Measurements from ENCODE around the gene PRL. TPM values are rescaled to one million over a fixed set of nuclear protein-coding genes. Genes with fewer than 3 reads are reported as not detected.

Gene PRL
- total and polyA plus RNA-seq, 11 donors: not detected

DNA sequence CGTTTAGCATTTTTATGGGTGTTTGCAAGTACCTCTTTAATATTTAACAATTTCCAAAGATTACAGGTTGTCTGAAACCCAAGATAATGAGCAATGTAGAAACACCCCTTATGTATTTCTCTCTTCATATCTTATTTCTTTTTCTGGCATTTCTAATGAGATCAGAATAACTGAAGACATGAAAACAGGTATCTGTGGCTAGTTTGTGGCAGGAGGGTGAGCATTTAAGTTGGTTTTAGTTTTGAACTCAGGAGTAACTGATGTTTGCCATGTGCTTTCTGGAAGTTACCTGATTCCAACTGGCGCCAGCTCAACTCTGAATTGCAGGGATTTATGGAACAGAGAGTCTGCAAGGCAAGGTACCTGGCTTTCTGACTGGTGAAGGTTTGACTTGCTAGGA, 35.4 kb upstream of the PRL start:
- Histone ChIP-seq H3K4me1 (no peaks in the 10 kb centered on the region), H3K27me3 (no peaks in the 10 kb centered on the region), H3K4me3 (no peak overlapping the region), H3K36me3 (no peaks in the 10 kb centered on the region), H3K27ac (no peak overlapping the region), H3K9me3 (no peaks in the 10 kb centered on the region)
- DNase-seq: no peak
- WGBS, 4 donors: 95 to 98% (median 97%) methylated on average over 2 of the region's 2 CpGs
- no peak for TF ChIP-seq POLR2A (IDR thresholded peaks at IDR 0.05)
- TF ChIP-seq, protein P1, sequence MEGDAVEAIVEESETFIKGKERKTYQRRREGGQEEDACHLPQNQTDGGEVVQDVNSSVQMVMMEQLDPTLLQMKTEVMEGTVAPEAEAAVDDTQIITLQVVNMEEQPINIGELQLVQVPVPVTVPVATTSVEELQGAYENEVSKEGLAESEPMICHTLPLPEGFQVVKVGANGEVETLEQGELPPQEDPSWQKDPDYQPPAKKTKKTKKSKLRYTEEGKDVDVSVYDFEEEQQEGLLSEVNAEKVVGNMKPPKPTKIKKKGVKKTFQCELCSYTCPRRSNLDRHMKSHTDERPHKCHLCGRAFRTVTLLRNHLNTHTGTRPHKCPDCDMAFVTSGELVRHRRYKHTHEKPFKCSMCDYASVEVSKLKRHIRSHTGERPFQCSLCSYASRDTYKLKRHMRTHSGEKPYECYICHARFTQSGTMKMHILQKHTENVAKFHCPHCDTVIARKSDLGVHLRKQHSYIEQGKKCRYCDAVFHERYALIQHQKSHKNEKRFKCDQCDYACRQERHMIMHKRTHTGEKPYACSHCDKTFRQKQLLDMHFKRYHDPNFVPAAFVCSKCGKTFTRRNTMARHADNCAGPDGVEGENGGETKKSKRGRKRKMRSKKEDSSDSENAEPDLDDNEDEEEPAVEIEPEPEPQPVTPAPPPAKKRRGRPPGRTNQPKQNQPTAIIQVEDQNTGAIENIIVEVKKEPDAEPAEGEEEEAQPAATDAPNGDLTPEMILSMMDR (IDR thresholded peaks at IDR 0.05): no peak
- intact Hi-C loops (cut with DNase I): no loop called here
- no peak for ATAC-seq

DNA sequence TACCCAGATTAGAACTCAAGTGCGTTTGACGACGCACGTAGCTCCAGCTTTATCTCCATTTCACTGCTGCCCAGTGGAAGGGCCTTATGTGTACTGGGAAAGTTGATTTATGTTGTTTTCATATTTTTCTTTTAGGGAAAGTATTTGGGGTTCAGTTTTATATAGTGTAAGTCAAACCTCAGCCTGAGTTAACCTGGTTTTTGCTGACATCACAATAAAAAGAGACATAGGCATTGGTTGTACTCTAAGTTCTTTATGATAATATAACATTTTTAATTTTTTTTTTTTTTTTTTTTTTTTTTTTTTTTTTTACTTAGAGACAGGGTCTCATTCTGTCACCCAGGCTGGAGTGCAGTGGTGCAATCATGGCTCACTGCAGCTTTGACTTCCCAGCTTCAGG, 34.1 kb upstream of the PRL start:
- Histone ChIP-seq H3K4me3 (no peak overlapping the region), H3K36me3 (no peaks in the 10 kb centered on the region), H3K9me3 (no peaks in the 10 kb centered on the region), H3K4me1 (no peaks in the 10 kb centered on the region), H3K27me3 (no peaks in the 10 kb centered on the region), H3K27ac (no peak overlapping the region)
- WGBS, 4 donors: 94 to 100% (median 99%) methylated on average over 4 of the region's 4 CpGs
- intact Hi-C loops (cut with DNase I): no loop called here
- DNase-seq (no peak), ATAC-seq (no peak)
- TF ChIP-seq, protein P1 (IDR thresholded peaks at IDR 0.05): no peak
- TF ChIP-seq POLR2A (IDR thresholded peaks at IDR 0.05): no peak

DNA sequence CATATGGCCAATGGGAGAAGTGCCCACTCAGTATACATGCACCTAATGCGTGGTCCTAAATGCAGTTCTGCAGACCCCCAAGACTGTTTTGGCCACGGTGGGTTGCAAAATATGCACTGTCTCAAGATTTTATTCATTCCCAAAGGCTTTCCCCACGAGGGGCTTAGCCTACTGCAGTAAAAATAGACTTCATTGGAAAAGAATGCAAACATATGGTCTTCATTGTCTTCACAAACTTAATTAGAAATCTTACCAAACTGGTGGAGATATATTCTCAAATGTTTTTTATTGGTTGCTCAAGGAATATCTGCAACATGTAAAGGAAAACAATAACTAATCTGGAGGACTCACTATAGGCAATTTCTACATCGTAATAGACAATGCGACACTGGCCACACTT, 31.6 kb upstream of the PRL start:
- Histone ChIP-seq H3K4me1 (no peaks in the 10 kb centered on the region), H3K36me3 (no peaks in the 10 kb centered on the region), H3K9me3 (no peaks in the 10 kb centered on the region), H3K27ac (no peak overlapping the region), H3K27me3 (no peaks in the 10 kb centered on the region), H3K4me3 (no peak overlapping the region)
- DNase-seq (no peak), ATAC-seq (no peak)
- intact Hi-C loops (cut with DNase I): no loop called here
- WGBS, 4 donors: 73 to 80% (median 75%) methylated on average over 5 of the region's 5 CpGs
- TF ChIP-seq, protein P1 (IDR thresholded peaks at IDR 0.05): no peak
- TF ChIP-seq POLR2A (IDR thresholded peaks at IDR 0.05): no peak

DNA sequence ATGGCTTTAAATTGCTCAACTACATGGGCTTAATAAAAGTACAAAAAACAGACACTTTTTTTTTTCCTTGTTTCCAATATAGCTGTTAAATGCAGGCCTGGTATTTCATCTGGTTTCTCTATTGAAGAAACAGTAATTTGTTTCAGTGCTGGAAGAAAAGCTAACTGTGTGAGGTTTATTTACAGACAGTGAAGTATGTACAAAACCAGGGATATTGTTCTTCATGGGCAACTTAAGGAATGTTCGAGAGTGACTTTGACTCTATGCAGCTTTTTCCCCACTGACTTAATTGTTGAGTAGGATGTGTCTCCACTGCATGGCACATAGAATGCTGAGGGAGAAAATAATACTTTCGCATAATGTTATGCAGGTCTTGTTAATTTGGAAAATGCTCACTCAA, 31.0 kb upstream of the PRL start:
- ATAC-seq (no peak), DNase-seq (no peak)
- no peaks in the 10 kb centered on the region for H3K9me3 ChIP-seq
- no peaks in the 10 kb centered on the region for H3K36me3 ChIP-seq
- H3K27me3 ChIP-seq: no peaks in the 10 kb centered on the region
- no peaks in the 10 kb centered on the region for H3K4me1 ChIP-seq
- TF ChIP-seq POLR2A (IDR thresholded peaks at IDR 0.05): no peak
- TF ChIP-seq, protein P1 (IDR thresholded peaks at IDR 0.05): no peak
- WGBS, 4 donors: 85 to 93% (median 91%) methylated on average over 2 of the region's 2 CpGs
- H3K4me3 ChIP-seq: no peak overlapping the region
- H3K27ac ChIP-seq: no peak overlapping the region
- intact Hi-C loops (cut with DNase I): no loop called here

Data from heart left ventricle (tissue), 16 donors.